Esophagus squamous epithelium (tissue), 5 donors: ENCODE measurements around the gene RCOR2. TPM values are rescaled to one million over a fixed set of nuclear protein-coding genes. Genes with fewer than 3 reads are reported as not detected.

Source experiments
- DNase-seq: peaks from one replicate; lab custom pipeline; 2025; lab: John Stamatoyannopoulos, UW
- H3K27ac ChIP-seq, 4 donors: fragments of 200-600 bp; sonication (generic); one replicate each; pipeline ENCODE4 v1.5.1; 2016 to 2019; ENCODE audit warnings: mild to moderate bottlenecking in 1 of 4
- H3K27me3 ChIP-seq, 4 donors: fragments of 200-600 bp; sonication (generic); 1 replicate in 3 of 4; 2 replicates in 1 of 4; pipeline versions ENCODE4 v1.5.1 to v1.6.0; 2017 to 2021; ENCODE audit warnings: antibody characterized with exemption in 1 of 4
- H3K36me3 ChIP-seq, 3 donors: fragments of 200-600 bp; sonication (generic); one replicate each; pipeline ENCODE4 v1.5.1; 2016 to 2019
- H3K4me1 ChIP-seq, 3 donors: fragments of 200-600 bp; sonication (generic); one replicate each; pipeline ENCODE4 v1.5.1; 2017 to 2019
- H3K4me3 ChIP-seq, 4 donors: fragments of 200-600 bp; sonication (generic); 1 replicate in 3 of 4; 2 replicates in 1 of 4; pipeline ENCODE4 v1.5.1; 2016 to 2019; ENCODE audit warnings: mild to moderate bottlenecking in 2 of 4, moderate library complexity in 1 of 4
- H3K9me3 ChIP-seq, 3 donors: fragments of 200-600 bp; sonication (generic); one replicate each; pipeline ENCODE4 v1.5.1; 2016 to 2019
- CTCF ChIP-seq, 6 experiments: fragments of 450-650 bp in 4 of 6; fragments of 200-600 bp in 2 of 6; sonication (generic) in 2 of 6; IDR thresholded peaks; one replicate each; pipeline ENCODE4 v1.5.1; 2016 to 2019; ENCODE audit warnings: antibody characterized with exemption in 6 of 6, mild to moderate bottlenecking in 4 of 6, moderate library complexity in 4 of 6
- POLR2A ChIP-seq, 4 donors: fragments of 450-650 bp; IDR thresholded peaks; one replicate each; pipeline ENCODE4 v1.6.1; 2017; ENCODE audit warnings: antibody characterized with exemption in 4 of 4, mild to moderate bottlenecking in 4 of 4, moderate library complexity in 3 of 4
- WGBS, 2 donors: methylation state at CpG; one replicate each; pipeline ENCODE4 v1.1.5; 2018; 5-methylcytosine and 5-hydroxymethylcytosine counted together
- intact Hi-C: fragments of 100-400 bp; cut with DNase I; formaldehyde crosslinking; loops from one replicate; pipeline ENCODE4 v1.15.0; 2022
- total RNA-seq, 4 donors: library from RNA; depleted of rRNA; stranded (reverse); fragments of >200 nt; gene quantifications; one replicate each; pipeline ENCODE4 v1.1.0, GENCODE V29; 2016
- donor health status: DM: yes; HTN: yes; CAD: no.

Gene RCOR2
- total RNA-seq, 4 donors from 2014 or later, result 0.19 to 0.49 (median 0.22) TPM; not detected in 1

- intact Hi-C loops, result no loop called here
- H3K36me3 ChIP-seq, result no peaks in the 10 kb centered on the region
- no peaks in the 10 kb centered on the region for H3K9me3 ChIP-seq
- H3K4me1 ChIP-seq, result no peaks in the 10 kb centered on the region
- no peak for TF ChIP-seq POLR2A (IDR thresholded peaks at IDR 0.05)
- no peak for TF ChIP-seq CTCF (IDR thresholded peaks at IDR 0.05)
- 78 to 79% methylated on average over 6 of the region's 6 CpGs for WGBS, 2 donors
- no peak overlapping the region for H3K27ac ChIP-seq
- H3K4me3 ChIP-seq, result no peak overlapping the region
- DNase-seq, result no peak
- H3K27me3 ChIP-seq, result no peaks in the 10 kb centered on the region
Measured at GRCh38 chr11:63931045-63931444, 14.1 kb upstream of the RCOR2 start.

GRCh38 chr11:63929616-63930015, 12.7 kb upstream of the RCOR2 start:
- Histone ChIP-seq H3K4me3 (no peak overlapping the region), H3K36me3 (no peaks in the 10 kb centered on the region), H3K27me3 (no peaks in the 10 kb centered on the region), H3K9me3 (no peaks in the 10 kb centered on the region), H3K4me1 (no peaks in the 10 kb centered on the region), H3K27ac (no peak overlapping the region)
- no peak for DNase-seq
- intact Hi-C loops, result no loop called here
- no peak for TF ChIP-seq POLR2A (IDR thresholded peaks at IDR 0.05)
- no peak for TF ChIP-seq CTCF (IDR thresholded peaks at IDR 0.05)
- 89 to 98% methylated on average over 5 of the region's 5 CpGs for WGBS, 2 donors

- no peak overlapping the region for H3K4me3 ChIP-seq
- 59 to 64% methylated on average over 4 of the region's 4 CpGs for WGBS, 2 donors
- DNase-seq, result no peak
- no peak overlapping the region for H3K27ac ChIP-seq
- no peaks in the 10 kb centered on the region for H3K27me3 ChIP-seq
- H3K36me3 ChIP-seq, result no peaks in the 10 kb centered on the region
- no peaks in the 10 kb centered on the region for H3K9me3 ChIP-seq
- intact Hi-C loops, result no loop called here
- no peak for TF ChIP-seq POLR2A (IDR thresholded peaks at IDR 0.05)
- peaks cover 21 to 35% (median 21%) of the 10 kb centered on the region in 3 donors for H3K4me1 ChIP-seq
Measured at GRCh38 chr11:63923319-63923718, 6.4 kb upstream of the RCOR2 start.

- intact Hi-C loops, result no loop called here
- peaks cover 26 to 41% (median 27%) of the 10 kb centered on the region in 3 donors for H3K4me1 ChIP-seq
- H3K27me3 ChIP-seq, result no peaks in the 10 kb centered on the region
- TF ChIP-seq CTCF (IDR thresholded peaks at IDR 0.05), result no peak
- no peak for TF ChIP-seq POLR2A (IDR thresholded peaks at IDR 0.05)
- no peak overlapping the region for H3K27ac ChIP-seq
- no peaks in the 10 kb centered on the region for H3K9me3 ChIP-seq
- 57 to 64% methylated on average over 2 of the region's 2 CpGs for WGBS, 2 donors
- H3K4me3 ChIP-seq, result no peak overlapping the region
- DNase-seq, result no peak
- no peaks in the 10 kb centered on the region for H3K36me3 ChIP-seq
Measured at GRCh38 chr11:63922673-63923192, 5.8 kb upstream of the RCOR2 start.

- Histone ChIP-seq H3K27ac (peak overlapping the region in 3 of 4 donors; percentile 78 to 88 (median 83)), H3K36me3 (no peaks in the 10 kb centered on the region), H3K4me3 (no peak overlapping the region), H3K27me3 (peaks cover 0 to 7% (median 0%) of the 10 kb centered on the region in 4 donors), H3K4me1 (peaks cover 41 to 57% (median 43%) of the 10 kb centered on the region in 3 donors), H3K9me3 (no peaks in the 10 kb centered on the region)
- WGBS, 2 donors, result 50% methylated on average over 6 of the region's 14 CpGs; no CpG with 5 or more reads in 1 of the 2 donors
- intact Hi-C loops, result no loop called here
- DNase-seq, result no peak
- TF ChIP-seq POLR2A (IDR thresholded peaks at IDR 0.05) (no peak), CTCF (IDR thresholded peaks at IDR 0.05) (peak in 3 of 6 experiments; percentile 22 to 32 (median 29))
Measured at GRCh38 chr11:63920939-63921417, 4.0 kb upstream of the RCOR2 start.
